PC-9 (cell line): ENCODE results near the gene MTG2.

Experiments
- EZH2 ChIP-seq: fragments of 200-600 bp; sonication (generic); IDR thresholded peaks from 2 replicates; pipeline ENCODE4 v1.8.0; 2017; ENCODE audit warnings: antibody characterized with exemption, low read depth
- TF ChIP-seq, protein P1 (sequence below): fragments of 200-600 bp; sonication (generic); conservative IDR thresholded peaks from 2 replicates; pipeline ENCODE4 v1.6.1; 2017; ENCODE audit warnings: mixed run types, antibody characterized with exemption, mild to moderate bottlenecking, moderate library complexity

DNA sequence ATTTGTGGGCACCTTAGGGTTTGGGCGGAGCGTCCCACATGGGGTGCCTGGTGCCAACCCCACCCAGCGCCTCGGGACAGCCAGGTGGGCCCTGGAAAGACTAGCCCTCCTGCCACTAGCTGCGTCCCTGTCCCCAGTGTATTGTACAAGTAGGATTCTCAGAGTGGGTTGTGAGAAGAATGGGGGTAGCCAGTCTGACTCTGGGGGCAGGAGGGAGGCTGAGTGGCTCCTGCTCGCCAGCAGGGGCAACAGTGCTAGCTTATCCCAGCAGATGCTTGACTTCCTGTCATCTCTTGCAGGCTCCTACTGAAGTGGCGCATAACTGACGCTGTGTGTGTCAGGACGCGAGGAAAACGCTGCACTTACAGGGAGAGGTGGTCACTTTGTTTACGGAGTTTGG lies 49.0 kb upstream of the MTG2 start:
- TF ChIP-seq, protein P1, sequence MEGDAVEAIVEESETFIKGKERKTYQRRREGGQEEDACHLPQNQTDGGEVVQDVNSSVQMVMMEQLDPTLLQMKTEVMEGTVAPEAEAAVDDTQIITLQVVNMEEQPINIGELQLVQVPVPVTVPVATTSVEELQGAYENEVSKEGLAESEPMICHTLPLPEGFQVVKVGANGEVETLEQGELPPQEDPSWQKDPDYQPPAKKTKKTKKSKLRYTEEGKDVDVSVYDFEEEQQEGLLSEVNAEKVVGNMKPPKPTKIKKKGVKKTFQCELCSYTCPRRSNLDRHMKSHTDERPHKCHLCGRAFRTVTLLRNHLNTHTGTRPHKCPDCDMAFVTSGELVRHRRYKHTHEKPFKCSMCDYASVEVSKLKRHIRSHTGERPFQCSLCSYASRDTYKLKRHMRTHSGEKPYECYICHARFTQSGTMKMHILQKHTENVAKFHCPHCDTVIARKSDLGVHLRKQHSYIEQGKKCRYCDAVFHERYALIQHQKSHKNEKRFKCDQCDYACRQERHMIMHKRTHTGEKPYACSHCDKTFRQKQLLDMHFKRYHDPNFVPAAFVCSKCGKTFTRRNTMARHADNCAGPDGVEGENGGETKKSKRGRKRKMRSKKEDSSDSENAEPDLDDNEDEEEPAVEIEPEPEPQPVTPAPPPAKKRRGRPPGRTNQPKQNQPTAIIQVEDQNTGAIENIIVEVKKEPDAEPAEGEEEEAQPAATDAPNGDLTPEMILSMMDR = no peak
- no peak for TF ChIP-seq EZH2
